HG03159 (cell line): Measurements from ENCODE around the gene HDAC7.

Experiments
- ATAC-seq: cut with Tn5 transposase; IDR thresholded peaks from one replicate; pipeline ENCODE4 v1.9.1; 2021; ENCODE audit warnings: mild to moderate bottlenecking, moderate library complexity; ENCODE audit not compliant: unreplicated experiment

The HDAC7 gene

GRCh38 chr12:47735649-47736048 is 84.1 kb downstream of the HDAC7 start:
- no peak for ATAC-seq

DNA sequence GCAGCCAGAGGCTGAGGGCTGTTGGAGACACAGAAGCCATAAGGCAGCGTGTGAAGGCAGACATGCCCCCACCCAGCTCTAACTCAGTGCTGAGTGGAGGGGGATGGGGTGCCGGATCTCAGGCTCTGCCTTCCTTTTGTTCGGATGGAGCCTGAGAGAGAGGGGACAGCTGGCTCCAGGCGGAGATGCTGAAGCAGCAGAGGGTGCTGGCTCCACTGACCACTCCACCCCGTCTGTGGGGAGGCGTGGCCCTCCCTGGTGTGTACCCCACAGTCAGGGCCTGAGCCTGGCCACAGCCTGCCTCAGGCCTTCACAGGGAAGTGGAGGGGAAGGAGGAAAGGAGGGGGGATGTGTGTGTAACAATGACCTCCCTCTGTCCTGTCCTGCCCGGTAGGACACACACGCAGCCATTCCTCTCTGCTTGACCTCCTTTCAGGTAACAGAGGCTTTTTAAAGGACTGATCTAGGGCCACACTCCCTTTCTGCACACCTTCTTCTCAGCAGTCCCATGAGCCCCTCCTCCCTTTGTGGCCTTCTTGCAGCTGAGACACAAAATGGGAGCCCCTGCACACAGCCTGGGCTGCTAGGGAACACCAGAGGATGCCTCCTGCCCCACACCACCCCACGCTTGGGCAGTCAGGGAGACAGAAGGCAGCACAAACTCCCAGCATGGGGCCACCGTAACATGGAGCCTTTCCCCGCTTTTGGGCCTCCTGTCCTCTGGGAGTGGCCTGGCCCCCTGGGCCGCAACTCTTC is 84.8 kb downstream of the HDAC7 start:
- ATAC-seq = no peak

DNA sequence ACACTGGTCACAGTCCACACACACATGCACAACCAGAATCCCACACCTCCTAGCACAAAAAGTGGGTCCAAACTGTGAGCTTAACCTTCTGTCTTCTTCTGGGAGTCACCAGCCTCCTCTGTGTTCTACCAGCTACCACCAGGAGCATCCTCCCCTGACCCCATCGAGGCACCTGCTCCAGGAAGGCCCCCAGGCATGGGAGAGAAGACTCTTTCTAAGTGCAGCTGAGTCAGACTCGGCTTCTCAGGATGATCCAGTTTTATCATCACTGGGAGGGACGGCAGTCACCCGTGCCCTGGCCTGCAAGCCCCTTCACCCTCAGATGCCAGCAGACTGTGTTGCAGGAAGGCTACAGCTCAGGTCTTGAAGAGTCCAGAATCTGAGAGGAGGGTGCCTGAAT is 86.6 kb downstream of the HDAC7 start:
- no peak for ATAC-seq
